Measurements from ENCODE around the gene AKR1C2. TPM values are rescaled to one million over a fixed set of nuclear protein-coding genes. Genes with fewer than 3 reads are reported as not detected.
A peak's percentile ranks its signal among the peaks of the same experiment; 100 is the strongest.

AKR1C2 gene
- total RNA-seq, 1 experiment from 2014 or later = 16.2 TPM

DNA sequence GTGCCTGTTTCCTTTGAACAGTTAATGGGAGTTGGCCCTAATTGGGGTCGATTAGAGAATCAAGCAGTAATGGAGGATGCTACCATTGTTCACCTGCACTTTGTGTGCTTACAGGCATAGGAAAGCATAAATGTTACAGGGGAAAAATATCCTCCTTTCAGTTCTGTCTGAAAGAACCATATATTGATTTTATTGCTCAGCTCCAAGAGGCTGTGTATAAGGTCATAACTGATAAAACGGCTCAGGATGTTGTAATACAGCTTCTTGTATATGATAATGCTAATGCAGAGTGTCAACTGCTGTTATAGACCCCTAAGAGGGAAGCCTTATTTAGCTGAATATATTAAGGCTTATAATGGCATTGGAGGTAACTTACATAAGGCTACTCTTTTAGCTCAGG, 32.9 kb upstream of the AKR1C2 start:
- no TSS peak for BruUV-seq (replicated peaks)
- H3K36me3 ChIP-seq (ENCODE audit: insufficient read depth, low read length, poor library complexity, severe bottlenecking) = peaks cover 4% of the 10 kb centered on the region
- no peak for TF ChIP-seq EZH2 (IDR thresholded peaks at IDR 0.05; ENCODE audit: borderline replicate concordance, low read depth, low read length, poor library complexity, severe bottlenecking)
- TF ChIP-seq, protein P1, sequence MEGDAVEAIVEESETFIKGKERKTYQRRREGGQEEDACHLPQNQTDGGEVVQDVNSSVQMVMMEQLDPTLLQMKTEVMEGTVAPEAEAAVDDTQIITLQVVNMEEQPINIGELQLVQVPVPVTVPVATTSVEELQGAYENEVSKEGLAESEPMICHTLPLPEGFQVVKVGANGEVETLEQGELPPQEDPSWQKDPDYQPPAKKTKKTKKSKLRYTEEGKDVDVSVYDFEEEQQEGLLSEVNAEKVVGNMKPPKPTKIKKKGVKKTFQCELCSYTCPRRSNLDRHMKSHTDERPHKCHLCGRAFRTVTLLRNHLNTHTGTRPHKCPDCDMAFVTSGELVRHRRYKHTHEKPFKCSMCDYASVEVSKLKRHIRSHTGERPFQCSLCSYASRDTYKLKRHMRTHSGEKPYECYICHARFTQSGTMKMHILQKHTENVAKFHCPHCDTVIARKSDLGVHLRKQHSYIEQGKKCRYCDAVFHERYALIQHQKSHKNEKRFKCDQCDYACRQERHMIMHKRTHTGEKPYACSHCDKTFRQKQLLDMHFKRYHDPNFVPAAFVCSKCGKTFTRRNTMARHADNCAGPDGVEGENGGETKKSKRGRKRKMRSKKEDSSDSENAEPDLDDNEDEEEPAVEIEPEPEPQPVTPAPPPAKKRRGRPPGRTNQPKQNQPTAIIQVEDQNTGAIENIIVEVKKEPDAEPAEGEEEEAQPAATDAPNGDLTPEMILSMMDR (conservative IDR thresholded peaks at IDR 0.05; ENCODE audit: low read depth, low read length) = no peak
- H3K9me3 ChIP-seq (ENCODE audit: low read depth, low read length, poor library complexity, severe bottlenecking) = peaks cover 20% of the 10 kb centered on the region
- ChIA-PET POLR2A (ENCODE audit: low non-redundant PET) (interaction anchor here (0.6 kb wide), 1 partner anchor 244 kb away, joined by 7 read pairs; no protein-coding TSS in a partner anchor), CTCF (interaction anchor here (2.0 kb wide), 1 partner anchor 187 kb away, joined by 7 read pairs; no protein-coding TSS in a partner anchor)
- peak overlapping the region; percentile 22 for H3K4me3 ChIP-seq (ENCODE audit: low read depth, low read length, poor library complexity, severe bottlenecking)
- H3K27ac ChIP-seq (ENCODE audit: low read depth, low read length, poor library complexity, severe bottlenecking) = peak overlapping the region; percentile 96
- H3K27me3 ChIP-seq (replicated peaks; ENCODE audit: insufficient read depth, low read depth, low read length, poor library complexity) = no peaks in the 10 kb centered on the region
- peak; percentile 43 for DNase-seq (ENCODE audit: low spot score)
- intact Hi-C loops (cut with micrococcal nuclease; ENCODE audit: unreplicated experiment) = no loop called here
- H3K4me1 ChIP-seq (ENCODE audit: insufficient read depth, low read length, poor library complexity, severe bottlenecking) = peaks cover 54% of the 10 kb centered on the region

GRCh38 chr10:5035356-5035755, 31.7 kb upstream of the AKR1C2 start:
- H3K4me1 ChIP-seq (ENCODE audit: insufficient read depth, low read length, poor library complexity, severe bottlenecking) = peaks cover 50% of the 10 kb centered on the region
- no TSS peak for BruUV-seq (replicated peaks)
- TF ChIP-seq, protein P1 (conservative IDR thresholded peaks at IDR 0.05; ENCODE audit: low read depth, low read length) = no peak
- no peak for TF ChIP-seq EZH2 (IDR thresholded peaks at IDR 0.05; ENCODE audit: borderline replicate concordance, low read depth, low read length, poor library complexity, severe bottlenecking)
- ChIA-PET POLR2A (ENCODE audit: low non-redundant PET) (no interaction called here), CTCF (interaction anchor here (2.0 kb wide), 1 partner anchor 186 kb away, joined by 7 read pairs; no protein-coding TSS in a partner anchor)
- H3K4me3 ChIP-seq (ENCODE audit: low read depth, low read length, poor library complexity, severe bottlenecking) = peak overlapping the region; percentile 16
- intact Hi-C loops (cut with micrococcal nuclease; ENCODE audit: unreplicated experiment) = no loop called here
- peaks cover 28% of the 10 kb centered on the region for H3K9me3 ChIP-seq (ENCODE audit: low read depth, low read length, poor library complexity, severe bottlenecking)
- no peaks in the 10 kb centered on the region for H3K27me3 ChIP-seq (replicated peaks; ENCODE audit: insufficient read depth, low read depth, low read length, poor library complexity)
- peak overlapping the region; percentile 96 for H3K27ac ChIP-seq (ENCODE audit: low read depth, low read length, poor library complexity, severe bottlenecking)
- peaks cover 4% of the 10 kb centered on the region for H3K36me3 ChIP-seq (ENCODE audit: insufficient read depth, low read length, poor library complexity, severe bottlenecking)
- no peak for DNase-seq (ENCODE audit: low spot score)

DNA sequence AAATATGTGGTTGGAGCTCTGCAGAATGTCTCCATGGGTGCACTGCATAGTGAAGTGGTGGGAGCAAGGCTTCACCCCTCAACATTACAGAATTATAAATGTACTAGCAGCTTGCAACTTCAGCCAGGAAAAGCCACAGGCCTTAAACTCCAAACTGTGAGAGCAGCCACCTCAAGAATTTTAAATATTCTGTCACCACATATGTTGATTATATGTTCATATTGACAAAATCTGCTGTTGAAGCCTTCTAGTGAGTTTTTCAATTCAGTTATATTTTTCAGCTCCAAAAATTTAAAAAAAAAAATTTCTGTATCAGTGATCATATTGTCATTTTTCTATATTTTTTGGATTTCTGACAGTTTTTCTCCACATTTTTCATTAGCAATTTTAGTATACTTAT, 30.9 kb upstream of the AKR1C2 start:
- POLR2A ChIA-PET (ENCODE audit: low non-redundant PET) = interaction anchor here (0.7 kb wide), 1 partner anchor 615 kb away, joined by 3 read pairs; no protein-coding TSS in a partner anchor

More for the DNA sequence above, 30.9 kb upstream of the AKR1C2 start:
- intact Hi-C loops (cut with micrococcal nuclease; ENCODE audit: unreplicated experiment) = no loop called here
- Histone ChIP-seq H3K4me3 (ENCODE audit: low read depth, low read length, poor library complexity, severe bottlenecking) (no peak overlapping the region), H3K27me3 (replicated peaks; ENCODE audit: insufficient read depth, low read depth, low read length, poor library complexity) (no peaks in the 10 kb centered on the region), H3K36me3 (ENCODE audit: insufficient read depth, low read length, poor library complexity, severe bottlenecking) (peaks cover 4% of the 10 kb centered on the region), H3K4me1 (ENCODE audit: insufficient read depth, low read length, poor library complexity, severe bottlenecking) (peaks cover 43% of the 10 kb centered on the region), H3K27ac (ENCODE audit: low read depth, low read length, poor library complexity, severe bottlenecking) (peak overlapping the region; percentile 96), H3K9me3 (ENCODE audit: low read depth, low read length, poor library complexity, severe bottlenecking) (peaks cover 35% of the 10 kb centered on the region)
- no TSS peak for BruUV-seq (replicated peaks)
- TF ChIP-seq, protein P1 (conservative IDR thresholded peaks at IDR 0.05; ENCODE audit: low read depth, low read length) = no peak
- no peak for TF ChIP-seq EZH2 (IDR thresholded peaks at IDR 0.05; ENCODE audit: borderline replicate concordance, low read depth, low read length, poor library complexity, severe bottlenecking)
- no peak for DNase-seq (ENCODE audit: low spot score)
- CTCF ChIA-PET = no interaction called here
